Mesendoderm (in vitro differentiated cells): ENCODE results near the gene NELFE.
"Not testable (repeated sequence)": the region's sequence is repeated elsewhere in the genome, so short reads cannot be mapped to it uniquely, and the experiment has no call there.

Source experiments
- DNase-seq: peaks from one replicate; pipeline ENCODE4 v3.0.0; 2013
- H2AK5ac ChIP-seq: 2 replicates; pipeline ENCODE4 v1.6.1; 2013; ENCODE audit warnings: low read length, inconsistent platforms
- H2BK120ac ChIP-seq: 2 replicates; pipeline ENCODE4 v1.6.1; 2013; ENCODE audit warnings: low read depth, mild to moderate bottlenecking, low read length, moderate library complexity, mixed read lengths
- H2BK15ac ChIP-seq: replicated peaks from 2 replicates; pipeline ENCODE4 v1.6.1; 2013; ENCODE audit warnings: low read depth, mild to moderate bottlenecking, moderate library complexity
- H2BK5ac ChIP-seq: 2 replicates; pipeline ENCODE4 v1.6.1; 2013; ENCODE audit warnings: low read length, inconsistent platforms
- H3K18ac ChIP-seq: 2 replicates; pipeline ENCODE4 v1.6.1; 2013; ENCODE audit warnings: mild to moderate bottlenecking, low read length, mixed read lengths
- H3K23ac ChIP-seq: one replicate; pipeline ENCODE4 v1.6.1; 2013; ENCODE audit warnings: low read length
- H3K27ac ChIP-seq: 2 replicates; pipeline ENCODE4 v1.5.1; 2013; ENCODE audit warnings: low read depth, mild to moderate bottlenecking, inconsistent platforms, low read length, moderate library complexity
- H3K27me3 ChIP-seq: 2 replicates; pipeline ENCODE4 v1.6.1; 2013; ENCODE audit warnings: low read length, control low read depth, mild to moderate bottlenecking, inconsistent platforms; ENCODE audit not compliant: insufficient read depth, poor library complexity
- H3K36me3 ChIP-seq: 2 replicates; pipeline ENCODE4 v1.6.1; 2013; ENCODE audit warnings: low read length, inconsistent platforms; ENCODE audit not compliant: control insufficient read depth, insufficient read depth
- H3K4ac ChIP-seq: one replicate; pipeline ENCODE4 v1.6.1; 2013; ENCODE audit warnings: low read depth, mild to moderate bottlenecking, low read length, moderate library complexity
- H3K4me1 ChIP-seq: 2 replicates; pipeline ENCODE4 v1.6.1; 2013; ENCODE audit warnings: low read depth, low read length, inconsistent platforms; ENCODE audit not compliant: control insufficient read depth
- H3K4me2 ChIP-seq: 2 replicates; pipeline ENCODE4 v1.6.1; 2013; ENCODE audit warnings: low read length
- H3K4me3 ChIP-seq: 2 replicates; pipeline ENCODE4 v1.5.1; 2013; ENCODE audit warnings: mild to moderate bottlenecking, low read length
- H3K56ac ChIP-seq: one replicate; pipeline ENCODE4 v1.6.1; 2013; ENCODE audit warnings: low read length
- H3K79me1 ChIP-seq: 2 replicates; pipeline ENCODE4 v1.6.1; 2013; ENCODE audit warnings: low read length, inconsistent platforms
- H3K79me2 ChIP-seq: 2 replicates; pipeline ENCODE4 v1.6.1; 2013; ENCODE audit warnings: mild to moderate bottlenecking, low read length; ENCODE audit not compliant: control insufficient read depth, insufficient read depth
- H3K9ac ChIP-seq: 2 replicates; pipeline ENCODE4 v1.6.1; 2013; ENCODE audit warnings: low read length, inconsistent platforms
- H4K5ac ChIP-seq: one replicate; pipeline ENCODE4 v1.6.1; 2013; ENCODE audit warnings: low read length
- H4K8ac ChIP-seq: one replicate; pipeline ENCODE4 v1.6.1; 2013; ENCODE audit warnings: low read depth, mild to moderate bottlenecking, control low read depth, low read length, moderate library complexity
- WGBS: extraction: QIAGEN DNeasy Blood & Tissue Kit; methylation state at CpG from one replicate; pipeline ENCODE4 v1.1.7; 2013; ENCODE audit warnings: low lambda C conversion rate, missing lambda C conversion rate; ENCODE audit not compliant: insufficient coverage; ENCODE audit errors: extremely low coverage; 5-methylcytosine and 5-hydroxymethylcytosine counted together

Gene NELFE

DNA sequence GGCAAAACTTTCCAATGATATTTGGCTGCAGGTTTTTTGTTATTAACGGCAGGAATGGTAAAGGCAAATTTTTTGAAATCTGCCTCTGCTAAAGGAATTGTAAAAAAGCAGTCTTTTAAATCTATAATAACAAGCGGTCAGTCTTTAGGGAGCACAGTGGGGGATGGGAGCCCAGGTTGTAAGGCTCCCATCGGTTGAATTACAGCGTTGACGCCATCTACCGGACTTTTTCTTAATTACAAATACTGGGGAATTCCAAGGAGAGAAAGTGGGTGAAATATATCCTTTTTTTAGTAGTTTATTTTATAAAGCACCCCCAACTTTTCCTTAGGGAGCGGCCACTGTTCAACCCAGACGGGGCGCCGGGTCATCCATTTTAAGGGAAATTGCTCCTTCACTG lies 30.6 kb upstream of the NELFE start:
- H2BK15ac ChIP-seq, H3K4me1 ChIP-seq, H3K23ac ChIP-seq, H3K4me2 ChIP-seq, H3K18ac ChIP-seq, H3K79me2 ChIP-seq, H3K4ac ChIP-seq, H3K36me3 ChIP-seq, H3K27ac ChIP-seq, H3K79me1 ChIP-seq, H3K9ac ChIP-seq, DNase-seq, H4K5ac ChIP-seq, H3K27me3 ChIP-seq, H2AK5ac ChIP-seq, H2BK120ac ChIP-seq, H3K56ac ChIP-seq, H3K4me3 ChIP-seq, H2BK5ac ChIP-seq, H4K8ac ChIP-seq: not testable (repeated sequence)
- WGBS: no CpG with 5 or more reads among the region's 10 CpGs

DNA sequence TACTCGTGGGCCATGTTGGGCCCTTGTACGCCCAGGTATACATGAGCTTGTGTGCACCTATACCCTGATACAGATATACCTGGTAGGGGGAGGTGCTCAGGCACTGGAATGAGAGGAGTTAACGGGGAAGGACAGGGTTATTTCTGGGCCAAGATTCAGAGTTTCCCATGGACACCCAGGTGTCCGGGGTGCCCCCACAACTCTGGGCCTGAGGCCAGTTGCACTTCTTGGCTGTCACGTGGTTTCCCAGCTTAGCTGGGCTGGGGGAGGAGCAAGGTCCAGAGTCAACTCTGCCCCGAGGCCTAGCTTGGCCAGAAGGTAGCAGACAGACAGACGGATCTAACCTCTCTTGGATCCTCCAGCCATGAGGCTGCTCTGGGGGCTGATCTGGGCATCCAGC lies 23.0 kb upstream of the NELFE start, which contains the start of gene C4A:
Gene C4A (plus strand): TSS at position 314 of the 400 bp plus-strand sequence. CDS start 51 bp downstream, at position 365.
- H3K27me3 ChIP-seq, H3K79me1 ChIP-seq, H3K79me2 ChIP-seq, H2BK120ac ChIP-seq, DNase-seq, H3K18ac ChIP-seq, H3K4me1 ChIP-seq, H3K4ac ChIP-seq, H3K36me3 ChIP-seq, H3K23ac ChIP-seq, H3K4me3 ChIP-seq, H2BK15ac ChIP-seq, H4K5ac ChIP-seq, H3K4me2 ChIP-seq, H2BK5ac ChIP-seq, H3K27ac ChIP-seq, H2AK5ac ChIP-seq, H4K8ac ChIP-seq, H3K56ac ChIP-seq, H3K9ac ChIP-seq: not testable (repeated sequence)
- no CpG with 5 or more reads among the region's 7 CpGs for WGBS

DNA sequence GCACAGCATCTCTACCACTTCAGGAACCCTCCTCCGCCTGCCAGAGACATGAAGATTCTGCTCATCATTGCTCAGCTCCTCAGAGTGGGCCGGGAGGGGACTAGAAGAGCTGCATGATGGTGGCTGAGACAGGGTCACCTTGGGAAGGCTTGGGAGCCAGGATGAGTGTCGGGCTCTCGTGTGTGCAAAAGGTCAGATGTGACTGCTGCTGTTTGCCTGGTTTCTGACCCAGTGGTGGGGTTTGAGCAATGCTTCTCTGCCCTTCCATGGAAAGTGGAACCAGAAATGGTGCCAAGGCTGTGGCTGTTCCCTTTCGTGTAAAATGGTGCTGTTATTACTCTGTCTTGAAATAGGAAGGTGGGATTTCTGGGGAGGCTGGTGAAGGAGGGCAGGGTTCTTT lies 22.2 kb upstream of the NELFE start:
- not testable (repeated sequence) for H4K8ac ChIP-seq, H3K23ac ChIP-seq, H2BK5ac ChIP-seq, H3K56ac ChIP-seq, H4K5ac ChIP-seq, H3K79me2 ChIP-seq, H3K4me3 ChIP-seq, H3K18ac ChIP-seq, H3K4ac ChIP-seq, H3K4me1 ChIP-seq, H3K36me3 ChIP-seq, H3K27ac ChIP-seq, H2AK5ac ChIP-seq, H3K27me3 ChIP-seq, H3K9ac ChIP-seq, H2BK120ac ChIP-seq, H2BK15ac ChIP-seq, DNase-seq, H3K4me2 ChIP-seq, H3K79me1 ChIP-seq
- WGBS: no CpG with 5 or more reads among the region's 5 CpGs

DNA sequence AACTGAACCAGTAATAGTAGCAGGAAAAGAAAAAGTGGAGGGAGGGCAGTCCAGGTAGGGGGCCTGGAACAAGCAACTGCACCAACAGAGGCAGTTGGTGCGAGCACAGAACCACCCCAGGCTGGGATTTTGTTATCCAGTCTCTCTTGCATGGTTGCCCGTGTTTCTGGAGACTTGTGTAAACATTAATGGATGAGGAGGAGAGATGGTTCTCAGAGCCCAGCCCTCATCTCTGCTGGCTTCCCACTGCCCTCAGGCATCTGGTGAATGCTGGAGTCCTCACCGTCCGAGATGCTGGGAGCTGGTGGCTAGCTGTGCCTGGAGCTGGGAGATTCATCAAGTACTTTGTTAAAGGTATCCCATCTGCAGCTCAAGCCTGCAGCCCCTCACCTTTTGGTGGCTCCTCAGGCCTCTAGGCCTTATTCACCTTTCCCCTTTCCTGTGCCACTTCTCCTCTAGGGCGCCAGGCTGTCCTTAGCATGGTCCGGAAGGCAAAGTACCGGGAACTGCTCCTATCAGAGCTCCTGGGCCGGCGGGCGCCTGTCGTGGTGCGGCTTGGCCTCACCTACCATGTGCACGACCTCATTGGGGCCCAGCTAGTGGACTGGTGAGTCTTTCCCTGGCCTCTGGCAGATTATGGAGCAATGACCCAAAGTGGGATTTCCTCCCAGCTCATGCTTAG lies 21.6 kb upstream of the NELFE start:
- not testable (repeated sequence) for DNase-seq, H2BK15ac ChIP-seq, H3K4ac ChIP-seq, H3K27me3 ChIP-seq, H3K23ac ChIP-seq, H3K36me3 ChIP-seq, H3K18ac ChIP-seq, H2AK5ac ChIP-seq, H2BK120ac ChIP-seq, H3K56ac ChIP-seq, H3K79me2 ChIP-seq, H3K4me3 ChIP-seq, H3K4me1 ChIP-seq, H3K9ac ChIP-seq, H3K79me1 ChIP-seq, H4K5ac ChIP-seq, H3K4me2 ChIP-seq, H4K8ac ChIP-seq, H3K27ac ChIP-seq, H2BK5ac ChIP-seq
- no CpG with 5 or more reads among the region's 13 CpGs for WGBS

DNA sequence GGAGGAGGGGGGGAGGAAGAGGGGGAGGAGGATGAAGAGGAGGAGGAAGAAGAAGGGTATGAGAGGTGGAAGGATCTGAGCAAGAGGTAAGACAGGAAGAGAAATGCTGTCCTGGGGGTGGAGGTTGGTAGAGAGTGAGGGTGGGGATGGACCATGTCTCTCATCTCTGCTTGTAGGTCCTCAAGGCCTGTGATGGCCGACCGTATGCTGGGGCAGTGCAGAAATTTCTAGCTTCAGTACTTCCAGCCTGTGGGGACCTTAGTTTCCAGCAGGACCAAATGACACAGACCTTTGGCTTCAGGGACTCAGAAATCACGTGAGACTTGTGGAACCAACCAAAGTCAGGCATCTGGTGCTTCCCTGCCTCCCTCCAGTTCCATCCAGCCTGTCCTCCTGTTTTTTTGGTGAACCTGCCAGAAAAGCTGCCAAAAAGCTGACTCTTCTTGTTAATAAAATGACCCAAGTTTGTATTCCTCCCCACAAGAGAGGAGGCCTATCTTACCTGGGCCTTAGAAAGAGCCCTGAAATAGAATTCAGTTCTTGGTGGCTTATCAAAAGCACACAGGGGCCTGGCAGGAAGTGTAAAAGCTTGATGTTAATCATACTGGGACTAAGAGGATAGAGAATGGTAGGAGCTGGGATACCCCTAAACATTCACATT lies 20.6 kb upstream of the NELFE start:
- WGBS: no CpG with 5 or more reads among the region's 3 CpGs

More for the DNA sequence above, 20.6 kb upstream of the NELFE start:
- H3K4me1 ChIP-seq: no peaks in the 10 kb centered on the region
- no peak overlapping the region for H2AK5ac ChIP-seq
- H3K9ac ChIP-seq: no peak overlapping the region
- no peak overlapping the region for H3K23ac ChIP-seq
- no peaks in the 10 kb centered on the region for H3K79me1 ChIP-seq
- no peaks in the 10 kb centered on the region for H3K79me2 ChIP-seq
- no peak overlapping the region for H2BK120ac ChIP-seq
- H3K4me3 ChIP-seq: no peak overlapping the region
- H4K8ac ChIP-seq: no peak overlapping the region
- H3K27ac ChIP-seq: no peak overlapping the region
- DNase-seq: no peak
- no peaks in the 10 kb centered on the region for H3K27me3 ChIP-seq
- no peak overlapping the region for H3K4me2 ChIP-seq
- no peak overlapping the region for H2BK5ac ChIP-seq
- H2BK15ac ChIP-seq: no peak overlapping the region
- no peak overlapping the region for H4K5ac ChIP-seq
- H3K4ac ChIP-seq: no peak overlapping the region
- H3K56ac ChIP-seq: no peak overlapping the region
- H3K18ac ChIP-seq: no peak overlapping the region
- no peaks in the 10 kb centered on the region for H3K36me3 ChIP-seq
